NCI-H1436 treated with DMSO at 0.1 percent for 48 hours (cell line): ENCODE measurements around the gene RPP30.

ENCODE experiments used
- DNase-seq: peaks from one replicate; lab custom pipeline; 2025; lab: John Stamatoyannopoulos, UW

The RPP30 gene

GRCh38 chr10:90944749-90945148 is 73.0 kb downstream of the RPP30 start:
- DNase-seq = no peak

GRCh38 chr10:90945491-90946070 is 73.8 kb downstream of the RPP30 start:
- DNase-seq = no peak

GRCh38 chr10:90947030-90947960 is 75.5 kb downstream of the RPP30 start:
- no peak for DNase-seq
